A673 (cell line): Measurements from ENCODE around the gene ZNF208.

Source experiments
- CTCF ChIP-seq: fragments of 300-800, 200-600 bp; sonication (generic); conservative IDR thresholded peaks from 2 replicates; pipeline ENCODE4 v1.5.1; 2017; ENCODE audit warnings: low read depth, mild to moderate bottlenecking, antibody characterized with exemption, low read length, moderate library complexity, mixed read lengths
- EZH2 ChIP-seq: fragments of 200-600 bp; sonication (generic); IDR thresholded peaks from 2 replicates; pipeline ENCODE4 v1.6.1; 2017; ENCODE audit warnings: borderline replicate concordance, low read depth, mild to moderate bottlenecking, mixed read lengths, antibody characterized with exemption, low read length; ENCODE audit not compliant: poor library complexity, severe bottlenecking

DNA sequence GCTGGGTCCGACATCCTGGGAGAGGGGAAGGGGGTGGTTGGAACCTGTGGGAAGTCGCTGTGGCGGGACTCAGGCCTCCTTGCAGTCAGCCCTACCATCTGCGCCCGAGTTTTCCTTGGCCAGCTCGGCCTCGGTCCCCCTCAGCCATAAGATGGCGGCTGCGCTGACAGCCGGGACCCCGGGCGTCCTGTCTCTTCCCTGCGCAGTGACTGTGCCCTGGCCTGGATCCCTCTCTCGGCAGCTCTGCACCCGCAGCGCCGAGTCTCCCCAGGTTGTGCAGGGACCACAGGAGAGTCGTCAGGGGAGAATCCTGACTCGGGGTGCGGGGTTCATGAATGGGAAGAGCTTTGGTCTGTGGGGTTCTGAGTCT is 41.9 kb upstream of the ZNF208 start:
- TF ChIP-seq CTCF (no peak), EZH2 (no peak)
